Brain microvascular endothelial cell (primary cell): ENCODE data around the gene ACAN.

ENCODE experiments used
- DNase-seq: peaks from one replicate; pipeline ENCODE4 v3.0.0-alpha.2; 2020
- H3K27ac ChIP-seq: fragments of 250-450 bp; sonication (Bioruptor Pico); 2 replicates; pipeline ENCODE4 v1.5.1; 2020; ENCODE audit warnings: mild to moderate bottlenecking, moderate library complexity
- H3K27me3 ChIP-seq: fragments of 250-450 bp; sonication (Bioruptor Pico); replicated peaks from 2 replicates; pipeline ENCODE4 v1.5.1; 2020; ENCODE audit warnings: mild to moderate bottlenecking
- H3K36me3 ChIP-seq: fragments of 250-450 bp; sonication (Bioruptor Pico); replicated peaks from 2 replicates; pipeline ENCODE4 v1.5.1; 2020; ENCODE audit warnings: mild to moderate bottlenecking
- H3K4me3 ChIP-seq: 2 replicates; pipeline ENCODE4 v1.5.1; 2011; ENCODE audit warnings: low read depth, mild to moderate bottlenecking, control low read depth, low read length, moderate library complexity
- CTCF ChIP-seq: IDR thresholded peaks from 2 replicates; pipeline ENCODE4 v1.5.1; 2011; ENCODE audit warnings: low read depth, mild to moderate bottlenecking, moderate library complexity, low read length, control low read depth, inconsistent platforms; ENCODE audit errors: missing control alignments
- in situ Hi-C: cut with HindIII; loops from 2 replicates; pipeline ENCODE4 v1.10.0; 2017; ENCODE audit warnings: low sequenced_read_pairs, low pct_ligation_motif_present

ACAN gene

GRCh38 chr15:88835646-88836045 is 32.4 kb downstream of the ACAN start:
- no peak overlapping the region for H3K27ac ChIP-seq
- DNase-seq, result peak; percentile 14
- in situ Hi-C loops, result no loop called here

GRCh38 chr15:88838667-88839066 is 35.4 kb downstream of the ACAN start:
- no peak for DNase-seq
- Histone ChIP-seq H3K27me3 (no peaks in the 10 kb centered on the region), H3K4me3 (no peak overlapping the region), H3K36me3 (no peaks in the 10 kb centered on the region), H3K27ac (no peak overlapping the region)
- in situ Hi-C loops, result no loop called here
- TF ChIP-seq CTCF, result no peak

More at GRCh38 chr15:88835646-88836045, 32.4 kb downstream of the ACAN start:
- Histone ChIP-seq H3K4me3 (no peak overlapping the region), H3K36me3 (no peaks in the 10 kb centered on the region), H3K27me3 (no peaks in the 10 kb centered on the region)
- no peak for TF ChIP-seq CTCF

- Histone ChIP-seq H3K4me3 (no peak overlapping the region), H3K36me3 (no peaks in the 10 kb centered on the region), H3K27ac (no peak overlapping the region), H3K27me3 (no peaks in the 10 kb centered on the region)
- in situ Hi-C loops, result no loop called here
- DNase-seq, result no peak
- TF ChIP-seq CTCF, result no peak
Observed at GRCh38 chr15:88839146-88839545, 35.9 kb downstream of the ACAN start.

GRCh38 chr15:88839961-88840360 is 36.7 kb downstream of the ACAN start:
- no peak overlapping the region for H3K4me3 ChIP-seq
- no peaks in the 10 kb centered on the region for H3K27me3 ChIP-seq
- DNase-seq, result no peak
- no peak for TF ChIP-seq CTCF
- in situ Hi-C loops, result no loop called here
- no peak overlapping the region for H3K27ac ChIP-seq
- no peaks in the 10 kb centered on the region for H3K36me3 ChIP-seq

GRCh38 chr15:88841236-88841635 is 38.0 kb downstream of the ACAN start:
- Histone ChIP-seq H3K4me3 (no peak overlapping the region), H3K27ac (no peak overlapping the region), H3K36me3 (no peaks in the 10 kb centered on the region), H3K27me3 (no peaks in the 10 kb centered on the region)
- DNase-seq, result no peak
- no peak for TF ChIP-seq CTCF
- in situ Hi-C loops, result no loop called here

GRCh38 chr15:88842156-88842555 is 38.9 kb downstream of the ACAN start:
- H3K27me3 ChIP-seq, result no peaks in the 10 kb centered on the region
- no peak for TF ChIP-seq CTCF
- H3K36me3 ChIP-seq, result no peaks in the 10 kb centered on the region
- H3K4me3 ChIP-seq, result no peak overlapping the region
- DNase-seq, result no peak
- no peak overlapping the region for H3K27ac ChIP-seq
- in situ Hi-C loops, result no loop called here
